HCT116 (cell line): ENCODE measurements around the gene ISCA2. TPM values are rescaled to one million over a fixed set of nuclear protein-coding genes. Genes with fewer than 3 reads are reported as not detected.

Source experiments
- ATAC-seq: fragments of 200-7000 bp; cut with Tn5 transposase; 2 replicates; pipeline ENCODE4 v1.9.1; 2020; ENCODE audit warnings: mild to moderate bottlenecking, moderate library complexity
- BruUV-seq: library from RNA; stranded (reverse); fragments of 400-500 nt; replicated peaks from 2 replicates; lab custom pipeline; 2021; lab: Mats Ljungman, UMichigan
- CTCF ChIA-PET: fragments of 300-600 bp; sonication (Branson Sonifier 250); formaldehyde crosslinking; loops from one replicate; lab custom pipeline; 2021; ENCODE audit warnings: antibody characterized with exemption; lab: Charles Lee
- POLR2A ChIA-PET: fragments of 300-600, 350-600 bp; sonication (Branson Sonifier 250); formaldehyde crosslinking; loops from one replicate; lab custom pipeline; 2021; ENCODE audit warnings: antibody characterized with exemption; lab: Charles Lee
- RAD21 ChIA-PET, 2 experiments: fragments of 300-600 bp; sonication (Branson Sonifier 250); formaldehyde crosslinking; loops; one replicate each; lab custom pipeline; 2023; ENCODE audit warnings: low total read pairs in 2 of 2; ENCODE audit not compliant: uncharacterized antibody in 2 of 2, unreplicated experiment in 2 of 2, low non-redundant PET in 1 of 2; lab: Charles Lee
- DNase-seq: peaks from one replicate; pipeline ENCODE4 v3.0.0-alpha.2; 2010; ENCODE audit warnings: low read depth, low spot score
- H2AFZ ChIP-seq: fragments of 200-600 bp; shearing (Covaris generic), sonication (generic); 2 replicates; pipeline ENCODE4 v1.6.1; 2017; ENCODE audit warnings: low read depth, mixed run types, mixed read lengths, antibody characterized with exemption, low read length; ENCODE audit not compliant: poor library complexity, severe bottlenecking
- H3K27ac ChIP-seq: 2 replicates; pipeline ENCODE4 v1.5.1; 2012; ENCODE audit warnings: low read depth, low read length
- H3K27me3 ChIP-seq: fragments of 200-600 bp; sonication (generic); 2 replicates; pipeline ENCODE4 v1.6.1; 2016; ENCODE audit warnings: mixed run types, low read length, mixed read lengths; ENCODE audit not compliant: insufficient read depth
- H3K36me3 ChIP-seq, 2 experiments: fragments of 200-500 bp in 1 of 2; fragments of 200-600 bp in 1 of 2; sonication (Bioruptor generic) in 1 of 2; sonication (generic) in 1 of 2; 2 replicates each; pipeline versions ENCODE4 v1.5.1 to v1.6.1; 2014 to 2016; ENCODE audit warnings: low read length in 2 of 2, inconsistent platforms in 1 of 2, mixed read lengths in 1 of 2, mixed run types in 1 of 2; ENCODE audit not compliant: insufficient read depth in 2 of 2, control insufficient read depth in 1 of 2
- H3K4me1 ChIP-seq, 2 experiments: fragments of 200-600 bp in 1 of 2; sonication (generic) in 1 of 2; 2 replicates each; pipeline versions ENCODE4 v1.5.1 to v1.6.1; 2012 to 2017; ENCODE audit warnings: low read length in 2 of 2, inconsistent platforms in 1 of 2, mild to moderate bottlenecking in 1 of 2, mixed read lengths in 1 of 2, mixed run types in 1 of 2, moderate library complexity in 1 of 2; ENCODE audit not compliant: insufficient read depth in 2 of 2, control insufficient read depth in 1 of 2
- H3K4me2 ChIP-seq: fragments of 200-600 bp; sonication (generic); 2 replicates; pipeline ENCODE4 v1.6.1; 2017; ENCODE audit warnings: mixed run types, low read length, mixed read lengths
- H3K4me3 ChIP-seq, 2 experiments: fragments of 200-600 bp in 1 of 2; sonication (generic) in 1 of 2; replicated peaks in 1 of 2; 2 replicates each; pipeline ENCODE4 v1.5.1; 2011 to 2016; ENCODE audit warnings: low read length in 2 of 2, control low read depth in 1 of 2, low read depth in 1 of 2, mild to moderate bottlenecking in 1 of 2, mixed read lengths in 1 of 2, mixed run types in 1 of 2
- H3K79me2 ChIP-seq: fragments of 200-600 bp; sonication (generic); 2 replicates; pipeline ENCODE4 v1.6.1; 2017; ENCODE audit warnings: mild to moderate bottlenecking, mixed run types, low read length, moderate library complexity, mixed read lengths; ENCODE audit not compliant: insufficient read depth
- H3K9ac ChIP-seq: fragments of 200-600 bp; sonication (generic); 2 replicates; pipeline ENCODE4 v1.6.1; 2016; ENCODE audit warnings: low read length, mixed read lengths
- H3K9me2 ChIP-seq: fragments of 200-600 bp; sonication (generic), shearing (Covaris generic); 2 replicates; pipeline ENCODE4 v1.6.1; 2017; ENCODE audit warnings: mixed run types, mild to moderate bottlenecking, moderate library complexity; ENCODE audit not compliant: insufficient read depth
- H3K9me3 ChIP-seq, 2 experiments: fragments of 200-500 bp in 1 of 2; fragments of 200-600 bp in 1 of 2; sonication (Bioruptor generic) in 1 of 2; sonication (generic) in 1 of 2; 2 replicates each; pipeline ENCODE4 v1.6.1; 2014 to 2017; ENCODE audit warnings: low read length in 2 of 2, mixed read lengths in 2 of 2, inconsistent platforms in 1 of 2, low read depth in 1 of 2, mild to moderate bottlenecking in 1 of 2, mixed run types in 1 of 2, moderate library complexity in 1 of 2; ENCODE audit not compliant: control insufficient read depth in 1 of 2, insufficient read depth in 1 of 2
- H4K20me1 ChIP-seq: fragments of 200-600 bp; sonication (generic), shearing (Covaris generic); 2 replicates; pipeline ENCODE4 v1.6.1; 2017; ENCODE audit warnings: mixed run types, mild to moderate bottlenecking, moderate library complexity; ENCODE audit not compliant: insufficient read depth
- CEBPB ChIP-seq: IDR thresholded peaks from 2 replicates; pipeline ENCODE4 v1.6.1; 2012; ENCODE audit warnings: low read depth
- ELF1 ChIP-seq: IDR thresholded peaks from 2 replicates; pipeline ENCODE4 v1.6.1; 2012; ENCODE audit warnings: low read depth, borderline replicate concordance
- EZH2 ChIP-seq: fragments of 200-600 bp; sonication (generic); IDR thresholded peaks from 2 replicates; pipeline ENCODE4 v1.6.1; 2017; ENCODE audit warnings: antibody characterized with exemption, mixed run types
- EZH2phosphoT487 ChIP-seq: fragments of 200-600 bp; IDR thresholded peaks from 2 replicates; pipeline ENCODE4 v1.6.1; 2018; ENCODE audit warnings: antibody characterized with exemption, borderline replicate concordance
- JUND ChIP-seq: IDR thresholded peaks from 2 replicates; pipeline ENCODE4 v1.6.1; 2012
- POLR2AphosphoS5 ChIP-seq: IDR thresholded peaks from 2 replicates; pipeline ENCODE4 v1.6.1; 2011; ENCODE audit warnings: mild to moderate bottlenecking, low read depth, low read length, moderate library complexity
- SP1 ChIP-seq: IDR thresholded peaks from 2 replicates; pipeline ENCODE4 v1.6.1; 2012; ENCODE audit warnings: low read depth
- TCF7L2 ChIP-seq: IDR thresholded peaks from 2 replicates; pipeline ENCODE4 v1.7.0; 2011; ENCODE audit warnings: borderline replicate concordance, inconsistent platforms; ENCODE audit not compliant: insufficient read depth, insufficient read length; ENCODE audit errors: extremely low read depth
- ZFX ChIP-seq: fragments of 450-650 bp; IDR thresholded peaks from 2 replicates; pipeline ENCODE4 v1.6.1; 2017
- ZNF274 ChIP-seq: fragments of 200-500 bp; sonication (Bioruptor generic); IDR thresholded peaks from 2 replicates; pipeline ENCODE4 v1.6.1; 2014; ENCODE audit warnings: mild to moderate bottlenecking, low read depth, low read length, inconsistent platforms
- intact Hi-C: fragments of 100-400 bp; cut with micrococcal nuclease; formaldehyde crosslinking; loops from 2 replicates; pipeline ENCODE4 v1.10.0; 2022
- total RNA-seq: library from RNA; stranded (reverse); gene quantifications from one replicate; pipeline ENCODE4 v1.2.1, GENCODE V29; 2021; ENCODE audit not compliant: unreplicated experiment
- TF ChIP-seq, protein P1 (sequence below): IDR thresholded peaks from 2 replicates; pipeline ENCODE4 v1.6.1; 2012; ENCODE audit warnings: low read depth
- TF ChIP-seq, protein P2 (sequence below): IDR thresholded peaks from 2 replicates; pipeline ENCODE4 v1.6.1; 2011; ENCODE audit warnings: mild to moderate bottlenecking, low read length, moderate library complexity; ENCODE audit not compliant: insufficient replicate concordance; ENCODE audit errors: extremely low read depth
- TF ChIP-seq, protein P3 (sequence below), 3 experiments: fragments of 200-600 bp in 1 of 3; sonication (generic) in 1 of 3; IDR thresholded peaks in 2 of 3; conservative IDR thresholded peaks in 1 of 3; 2 replicates each; pipeline ENCODE4 v1.5.1; 2012 to 2017; ENCODE audit warnings: low read depth in 2 of 3, low read length in 2 of 3, antibody characterized with exemption in 1 of 3, borderline replicate concordance in 1 of 3, control low read depth in 1 of 3, mild to moderate bottlenecking in 1 of 3, mixed read lengths in 1 of 3, mixed run types in 1 of 3, moderate library complexity in 1 of 3; ENCODE audit not compliant: insufficient read depth in 1 of 3
- TF ChIP-seq, protein P4 (sequence below): IDR thresholded peaks from 2 replicates; pipeline ENCODE4 v1.6.1; 2012
- TF ChIP-seq, protein P5 (sequence below): IDR thresholded peaks from 2 replicates; pipeline ENCODE4 v1.6.1; 2012

ISCA2 gene
- total RNA-seq, 1 experiment from 2014 or later = 27.5 TPM

DNA sequence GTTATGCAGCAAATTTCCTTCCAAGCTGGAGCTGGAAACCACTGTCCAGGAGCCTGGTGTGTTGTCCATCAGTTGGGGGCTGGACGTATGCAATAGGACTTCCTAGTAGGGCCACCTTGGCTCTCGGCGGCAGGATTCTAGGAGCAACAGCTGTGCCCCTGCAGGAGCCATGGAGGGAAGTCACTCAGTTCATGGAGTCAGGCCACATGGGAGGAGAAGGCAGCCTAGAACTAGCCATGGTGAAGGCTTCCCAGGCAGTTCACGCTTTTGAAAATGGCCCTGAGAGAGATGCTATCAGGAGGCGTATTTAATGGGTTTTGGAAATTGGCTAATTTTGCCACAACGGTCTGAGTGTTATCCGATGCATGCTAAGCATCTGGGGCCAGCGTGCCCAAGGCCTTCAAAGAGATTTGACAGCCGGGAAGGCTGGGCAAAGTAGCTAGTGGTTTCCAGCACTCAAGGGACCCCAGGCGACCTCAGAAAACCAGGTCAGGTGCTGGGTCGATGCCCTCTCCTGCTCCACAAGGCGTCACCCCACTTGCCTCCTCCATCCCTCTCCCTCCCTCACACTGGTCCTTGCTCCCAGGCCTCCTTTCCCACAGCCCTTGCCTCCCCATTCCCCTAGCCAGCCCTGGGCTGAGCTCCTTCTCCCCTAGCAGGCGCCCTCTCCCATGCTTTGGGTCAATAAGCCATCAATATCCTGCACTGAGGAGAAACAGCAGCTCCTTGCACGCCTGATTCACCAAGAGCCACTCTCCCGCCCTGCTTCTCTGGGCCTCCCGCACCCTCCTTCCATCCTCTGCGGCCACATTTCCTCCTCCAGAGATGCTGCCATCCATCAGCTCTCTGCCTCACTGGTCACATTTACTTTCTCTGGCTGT is 36.6 kb upstream of the ISCA2 start:
- intact Hi-C loops = no loop called here
- Histone ChIP-seq H3K27me3 (no peaks in the 10 kb centered on the region), H3K9me2 (no peaks in the 10 kb centered on the region), H2AFZ (no peak overlapping the region), H3K36me3 (no peaks in the 10 kb centered on the region), H3K79me2 (no peaks in the 10 kb centered on the region), H3K27ac (no peak overlapping the region), H3K9me3 (no peaks in the 10 kb centered on the region), H4K20me1 (no peaks in the 10 kb centered on the region), H3K9ac (no peak overlapping the region), H3K4me1 (0 out of 4 replicates have a peak, but pooled peaks cover 0 to 3% of the 10 kb centered on the region in 2 experiments), H3K4me3 (no peak overlapping the region), H3K4me2 (no peak overlapping the region)
- no TSS peak for BruUV-seq
- no peak for TF ChIP-seq TCF7L2
- TF ChIP-seq, protein P1, sequence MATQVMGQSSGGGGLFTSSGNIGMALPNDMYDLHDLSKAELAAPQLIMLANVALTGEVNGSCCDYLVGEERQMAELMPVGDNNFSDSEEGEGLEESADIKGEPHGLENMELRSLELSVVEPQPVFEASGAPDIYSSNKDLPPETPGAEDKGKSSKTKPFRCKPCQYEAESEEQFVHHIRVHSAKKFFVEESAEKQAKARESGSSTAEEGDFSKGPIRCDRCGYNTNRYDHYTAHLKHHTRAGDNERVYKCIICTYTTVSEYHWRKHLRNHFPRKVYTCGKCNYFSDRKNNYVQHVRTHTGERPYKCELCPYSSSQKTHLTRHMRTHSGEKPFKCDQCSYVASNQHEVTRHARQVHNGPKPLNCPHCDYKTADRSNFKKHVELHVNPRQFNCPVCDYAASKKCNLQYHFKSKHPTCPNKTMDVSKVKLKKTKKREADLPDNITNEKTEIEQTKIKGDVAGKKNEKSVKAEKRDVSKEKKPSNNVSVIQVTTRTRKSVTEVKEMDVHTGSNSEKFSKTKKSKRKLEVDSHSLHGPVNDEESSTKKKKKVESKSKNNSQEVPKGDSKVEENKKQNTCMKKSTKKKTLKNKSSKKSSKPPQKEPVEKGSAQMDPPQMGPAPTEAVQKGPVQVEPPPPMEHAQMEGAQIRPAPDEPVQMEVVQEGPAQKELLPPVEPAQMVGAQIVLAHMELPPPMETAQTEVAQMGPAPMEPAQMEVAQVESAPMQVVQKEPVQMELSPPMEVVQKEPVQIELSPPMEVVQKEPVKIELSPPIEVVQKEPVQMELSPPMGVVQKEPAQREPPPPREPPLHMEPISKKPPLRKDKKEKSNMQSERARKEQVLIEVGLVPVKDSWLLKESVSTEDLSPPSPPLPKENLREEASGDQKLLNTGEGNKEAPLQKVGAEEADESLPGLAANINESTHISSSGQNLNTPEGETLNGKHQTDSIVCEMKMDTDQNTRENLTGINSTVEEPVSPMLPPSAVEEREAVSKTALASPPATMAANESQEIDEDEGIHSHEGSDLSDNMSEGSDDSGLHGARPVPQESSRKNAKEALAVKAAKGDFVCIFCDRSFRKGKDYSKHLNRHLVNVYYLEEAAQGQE = no peak
- no peak for TF ChIP-seq ZFX
- TF ChIP-seq, protein P2, sequence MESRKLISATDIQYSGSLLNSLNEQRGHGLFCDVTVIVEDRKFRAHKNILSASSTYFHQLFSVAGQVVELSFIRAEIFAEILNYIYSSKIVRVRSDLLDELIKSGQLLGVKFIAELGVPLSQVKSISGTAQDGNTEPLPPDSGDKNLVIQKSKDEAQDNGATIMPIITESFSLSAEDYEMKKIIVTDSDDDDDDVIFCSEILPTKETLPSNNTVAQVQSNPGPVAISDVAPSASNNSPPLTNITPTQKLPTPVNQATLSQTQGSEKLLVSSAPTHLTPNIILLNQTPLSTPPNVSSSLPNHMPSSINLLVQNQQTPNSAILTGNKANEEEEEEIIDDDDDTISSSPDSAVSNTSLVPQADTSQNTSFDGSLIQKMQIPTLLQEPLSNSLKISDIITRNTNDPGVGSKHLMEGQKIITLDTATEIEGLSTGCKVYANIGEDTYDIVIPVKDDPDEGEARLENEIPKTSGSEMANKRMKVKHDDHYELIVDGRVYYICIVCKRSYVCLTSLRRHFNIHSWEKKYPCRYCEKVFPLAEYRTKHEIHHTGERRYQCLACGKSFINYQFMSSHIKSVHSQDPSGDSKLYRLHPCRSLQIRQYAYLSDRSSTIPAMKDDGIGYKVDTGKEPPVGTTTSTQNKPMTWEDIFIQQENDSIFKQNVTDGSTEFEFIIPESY = no peak
- TF ChIP-seq, protein P3, sequence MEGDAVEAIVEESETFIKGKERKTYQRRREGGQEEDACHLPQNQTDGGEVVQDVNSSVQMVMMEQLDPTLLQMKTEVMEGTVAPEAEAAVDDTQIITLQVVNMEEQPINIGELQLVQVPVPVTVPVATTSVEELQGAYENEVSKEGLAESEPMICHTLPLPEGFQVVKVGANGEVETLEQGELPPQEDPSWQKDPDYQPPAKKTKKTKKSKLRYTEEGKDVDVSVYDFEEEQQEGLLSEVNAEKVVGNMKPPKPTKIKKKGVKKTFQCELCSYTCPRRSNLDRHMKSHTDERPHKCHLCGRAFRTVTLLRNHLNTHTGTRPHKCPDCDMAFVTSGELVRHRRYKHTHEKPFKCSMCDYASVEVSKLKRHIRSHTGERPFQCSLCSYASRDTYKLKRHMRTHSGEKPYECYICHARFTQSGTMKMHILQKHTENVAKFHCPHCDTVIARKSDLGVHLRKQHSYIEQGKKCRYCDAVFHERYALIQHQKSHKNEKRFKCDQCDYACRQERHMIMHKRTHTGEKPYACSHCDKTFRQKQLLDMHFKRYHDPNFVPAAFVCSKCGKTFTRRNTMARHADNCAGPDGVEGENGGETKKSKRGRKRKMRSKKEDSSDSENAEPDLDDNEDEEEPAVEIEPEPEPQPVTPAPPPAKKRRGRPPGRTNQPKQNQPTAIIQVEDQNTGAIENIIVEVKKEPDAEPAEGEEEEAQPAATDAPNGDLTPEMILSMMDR (IDR thresholded peaks at IDR 0.05 in 2 of 3, conservative IDR thresholded peaks at IDR 0.05 in 1 of 3; ENCODE audit: borderline replicate concordance in 1 of 3, insufficient read depth in 1 of 3, low read depth in 2 of 3, low read length in 2 of 3) = no peak
- TF ChIP-seq SP1 = no peak
- TF ChIP-seq ZNF274 = no peak
- TF ChIP-seq, protein P4, sequence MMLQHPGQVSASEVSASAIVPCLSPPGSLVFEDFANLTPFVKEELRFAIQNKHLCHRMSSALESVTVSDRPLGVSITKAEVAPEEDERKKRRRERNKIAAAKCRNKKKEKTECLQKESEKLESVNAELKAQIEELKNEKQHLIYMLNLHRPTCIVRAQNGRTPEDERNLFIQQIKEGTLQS = no peak
- TF ChIP-seq ELF1 = no peak
- TF ChIP-seq JUND = no peak
- no peak for TF ChIP-seq EZH2phosphoT487
- no peak for TF ChIP-seq CEBPB
- TF ChIP-seq, protein P5, sequence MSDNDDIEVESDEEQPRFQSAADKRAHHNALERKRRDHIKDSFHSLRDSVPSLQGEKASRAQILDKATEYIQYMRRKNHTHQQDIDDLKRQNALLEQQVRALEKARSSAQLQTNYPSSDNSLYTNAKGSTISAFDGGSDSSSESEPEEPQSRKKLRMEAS = no peak
- TF ChIP-seq EZH2 = no peak
- TF ChIP-seq POLR2AphosphoS5 = no peak
- ATAC-seq = no peak
- ChIA-PET POLR2A (no interaction called here), RAD21 (no interaction called here), CTCF (no interaction called here)
- DNase-seq = no peak
